ENCODE measurements around the gene SLC29A1. TPM values are rescaled to one million over a fixed set of nuclear protein-coding genes. Genes with fewer than 3 reads are reported as not detected.

The SLC29A1 gene
- total and polyA plus RNA-seq, 4 donors = 15.1 to 67.2 (median 16.7) TPM

DNA sequence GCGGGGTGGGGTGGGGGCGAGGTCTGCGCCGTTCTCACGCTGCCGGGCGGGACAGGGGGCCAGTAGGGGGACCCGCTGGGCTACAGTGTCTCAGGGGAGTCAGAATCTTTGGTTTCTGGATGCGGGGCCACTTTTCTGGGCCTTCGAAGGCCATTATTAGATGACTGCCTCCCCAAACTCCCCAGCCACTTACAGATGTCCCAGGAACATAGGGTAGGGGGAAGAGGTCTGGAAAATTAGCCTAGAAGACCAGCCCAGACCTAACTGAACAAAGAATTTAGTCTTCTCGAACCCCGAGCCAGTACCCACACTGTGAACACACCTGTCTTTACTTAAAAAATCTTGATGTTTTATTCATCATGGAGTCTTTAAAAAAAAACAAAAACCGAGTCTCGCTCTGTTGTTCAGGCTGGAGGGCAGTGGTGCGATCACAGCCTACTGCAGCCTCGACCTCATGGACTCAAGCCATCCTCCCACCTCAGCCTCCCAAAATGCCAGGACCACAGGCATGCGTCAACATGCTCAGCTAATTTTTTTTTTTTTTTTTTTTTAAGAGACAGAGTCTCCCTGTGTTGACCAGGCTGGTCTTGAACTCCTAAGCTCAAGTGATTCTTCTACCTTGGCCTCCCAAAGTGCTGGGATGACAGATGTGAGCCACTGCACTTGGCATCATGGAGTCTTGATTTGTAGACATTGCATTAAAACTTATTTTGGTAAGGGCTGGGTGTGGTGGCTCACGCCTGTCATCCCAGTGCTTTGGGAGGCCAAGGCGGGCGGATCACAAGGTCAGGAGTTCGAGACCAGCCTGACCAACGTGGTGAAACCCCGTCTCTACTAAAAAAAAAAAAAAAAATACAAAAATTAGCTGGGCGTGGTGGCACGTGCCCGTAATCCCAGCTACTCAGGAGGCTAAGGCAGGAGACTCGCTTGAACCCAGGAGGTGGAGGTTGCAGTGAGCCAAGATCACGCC is 3.3 kb upstream of the SLC29A1 start (continued):
- TF ChIP-seq, protein P1, sequence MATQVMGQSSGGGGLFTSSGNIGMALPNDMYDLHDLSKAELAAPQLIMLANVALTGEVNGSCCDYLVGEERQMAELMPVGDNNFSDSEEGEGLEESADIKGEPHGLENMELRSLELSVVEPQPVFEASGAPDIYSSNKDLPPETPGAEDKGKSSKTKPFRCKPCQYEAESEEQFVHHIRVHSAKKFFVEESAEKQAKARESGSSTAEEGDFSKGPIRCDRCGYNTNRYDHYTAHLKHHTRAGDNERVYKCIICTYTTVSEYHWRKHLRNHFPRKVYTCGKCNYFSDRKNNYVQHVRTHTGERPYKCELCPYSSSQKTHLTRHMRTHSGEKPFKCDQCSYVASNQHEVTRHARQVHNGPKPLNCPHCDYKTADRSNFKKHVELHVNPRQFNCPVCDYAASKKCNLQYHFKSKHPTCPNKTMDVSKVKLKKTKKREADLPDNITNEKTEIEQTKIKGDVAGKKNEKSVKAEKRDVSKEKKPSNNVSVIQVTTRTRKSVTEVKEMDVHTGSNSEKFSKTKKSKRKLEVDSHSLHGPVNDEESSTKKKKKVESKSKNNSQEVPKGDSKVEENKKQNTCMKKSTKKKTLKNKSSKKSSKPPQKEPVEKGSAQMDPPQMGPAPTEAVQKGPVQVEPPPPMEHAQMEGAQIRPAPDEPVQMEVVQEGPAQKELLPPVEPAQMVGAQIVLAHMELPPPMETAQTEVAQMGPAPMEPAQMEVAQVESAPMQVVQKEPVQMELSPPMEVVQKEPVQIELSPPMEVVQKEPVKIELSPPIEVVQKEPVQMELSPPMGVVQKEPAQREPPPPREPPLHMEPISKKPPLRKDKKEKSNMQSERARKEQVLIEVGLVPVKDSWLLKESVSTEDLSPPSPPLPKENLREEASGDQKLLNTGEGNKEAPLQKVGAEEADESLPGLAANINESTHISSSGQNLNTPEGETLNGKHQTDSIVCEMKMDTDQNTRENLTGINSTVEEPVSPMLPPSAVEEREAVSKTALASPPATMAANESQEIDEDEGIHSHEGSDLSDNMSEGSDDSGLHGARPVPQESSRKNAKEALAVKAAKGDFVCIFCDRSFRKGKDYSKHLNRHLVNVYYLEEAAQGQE (IDR thresholded peaks at IDR 0.05) = no peak
- no peak for TF ChIP-seq FOXA1 (IDR thresholded peaks at IDR 0.05)

DNA sequence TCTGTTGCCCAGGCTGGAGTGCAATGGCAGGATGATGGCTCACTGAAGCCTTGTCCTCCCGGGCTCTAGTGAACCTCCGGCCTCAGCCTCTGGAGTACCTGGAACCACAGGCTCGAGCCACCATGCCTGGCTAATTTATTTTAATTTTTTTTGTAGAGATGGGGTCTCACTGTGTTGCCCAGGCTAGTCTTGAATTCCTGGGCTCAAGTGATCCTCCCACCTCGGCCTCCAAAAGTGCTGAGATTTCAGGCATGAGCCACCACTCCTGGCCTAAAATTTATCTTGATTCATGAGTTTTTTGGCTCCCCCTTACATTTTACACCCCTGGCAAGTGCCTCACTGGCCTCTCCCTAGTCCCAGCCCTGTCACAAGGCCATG is 2.5 kb upstream of the SLC29A1 start:
- WGBS = 87% methylated on average over 4 of the region's 4 CpGs
- H3K4me1 ChIP-seq (ENCODE audit: control insufficient read depth in 4 of 4, insufficient read depth in 4 of 4, low read length in 3 of 4) = peaks cover 44 to 86% (median 66%) of the 10 kb centered on the region in 4 donors
- H3K4me3 ChIP-seq (ENCODE audit: low read depth in 1 of 3, low read length in 3 of 3) = no peak overlapping the region
- no peaks in the 10 kb centered on the region for H3K36me3 ChIP-seq (ENCODE audit: control insufficient read depth in 4 of 4, insufficient read depth in 3 of 4, low read depth in 1 of 4, low read length in 3 of 4)
- H3K9me3 ChIP-seq (ENCODE audit: control insufficient read depth in 4 of 4, low read length in 3 of 4) = no peaks in the 10 kb centered on the region
- peak overlapping the region; percentile 89 to 95 for H3K27ac ChIP-seq (ENCODE audit: low read depth in 1 of 2, low read length in 2 of 2)
- TF ChIP-seq, protein P1 (IDR thresholded peaks at IDR 0.05) = no peak
- TF ChIP-seq FOXA2 (IDR thresholded peaks at IDR 0.05) (no peak), RXRA (IDR thresholded peaks at IDR 0.05) (no peak), HNF4A (conservative IDR thresholded peaks at IDR 0.05) (no peak), GABPA (IDR thresholded peaks at IDR 0.05 in 1 of 2, conservative IDR thresholded peaks at IDR 0.05 in 1 of 2) (no peak), SP1 (IDR thresholded peaks at IDR 0.05) (no peak), HNF4G (IDR thresholded peaks at IDR 0.05) (no peak), TAF1 (conservative IDR thresholded peaks at IDR 0.05) (no peak), NR2F2 (IDR thresholded peaks at IDR 0.05) (no peak)
- TF ChIP-seq, protein P2, sequence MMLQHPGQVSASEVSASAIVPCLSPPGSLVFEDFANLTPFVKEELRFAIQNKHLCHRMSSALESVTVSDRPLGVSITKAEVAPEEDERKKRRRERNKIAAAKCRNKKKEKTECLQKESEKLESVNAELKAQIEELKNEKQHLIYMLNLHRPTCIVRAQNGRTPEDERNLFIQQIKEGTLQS (IDR thresholded peaks at IDR 0.05) = no peak
- TF ChIP-seq, protein P3, sequence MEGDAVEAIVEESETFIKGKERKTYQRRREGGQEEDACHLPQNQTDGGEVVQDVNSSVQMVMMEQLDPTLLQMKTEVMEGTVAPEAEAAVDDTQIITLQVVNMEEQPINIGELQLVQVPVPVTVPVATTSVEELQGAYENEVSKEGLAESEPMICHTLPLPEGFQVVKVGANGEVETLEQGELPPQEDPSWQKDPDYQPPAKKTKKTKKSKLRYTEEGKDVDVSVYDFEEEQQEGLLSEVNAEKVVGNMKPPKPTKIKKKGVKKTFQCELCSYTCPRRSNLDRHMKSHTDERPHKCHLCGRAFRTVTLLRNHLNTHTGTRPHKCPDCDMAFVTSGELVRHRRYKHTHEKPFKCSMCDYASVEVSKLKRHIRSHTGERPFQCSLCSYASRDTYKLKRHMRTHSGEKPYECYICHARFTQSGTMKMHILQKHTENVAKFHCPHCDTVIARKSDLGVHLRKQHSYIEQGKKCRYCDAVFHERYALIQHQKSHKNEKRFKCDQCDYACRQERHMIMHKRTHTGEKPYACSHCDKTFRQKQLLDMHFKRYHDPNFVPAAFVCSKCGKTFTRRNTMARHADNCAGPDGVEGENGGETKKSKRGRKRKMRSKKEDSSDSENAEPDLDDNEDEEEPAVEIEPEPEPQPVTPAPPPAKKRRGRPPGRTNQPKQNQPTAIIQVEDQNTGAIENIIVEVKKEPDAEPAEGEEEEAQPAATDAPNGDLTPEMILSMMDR (IDR thresholded peaks at IDR 0.05; ENCODE audit: low read depth, low read length, missing input control) = no peak
- TF ChIP-seq, protein P4, sequence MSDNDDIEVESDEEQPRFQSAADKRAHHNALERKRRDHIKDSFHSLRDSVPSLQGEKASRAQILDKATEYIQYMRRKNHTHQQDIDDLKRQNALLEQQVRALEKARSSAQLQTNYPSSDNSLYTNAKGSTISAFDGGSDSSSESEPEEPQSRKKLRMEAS (IDR thresholded peaks at IDR 0.05) = no peak
- no peak overlapping the region for H3K9ac ChIP-seq (ENCODE audit: low read depth in 1 of 2, low read length in 2 of 2)
- H3K27me3 ChIP-seq (ENCODE audit: control insufficient read depth in 4 of 4, insufficient read depth in 4 of 4, low read length in 3 of 4) = no peaks in the 10 kb centered on the region
- DNase-seq (ENCODE audit: low spot score) = no peak
